HepG2 (cell line): ENCODE measurements around the gene SIX5. TPM values are rescaled to one million over a fixed set of nuclear protein-coding genes. Genes with fewer than 3 reads are reported as not detected.

Experiments
- ARNT2 ChIP-seq: sonication (generic); formaldehyde crosslinking; IDR thresholded peaks from 2 replicates; pipeline ENCODE4 v1.8.0; 2022; ENCODE audit warnings: mild to moderate bottlenecking, low read depth, missing genetic modification reagents, moderate library complexity
- MTA3 ChIP-seq: sonication (generic); formaldehyde crosslinking; IDR thresholded peaks from 2 replicates; pipeline ENCODE4 v1.4.0; 2020; ENCODE audit warnings: missing genetic modification reagents
- RBM22 ChIP-seq: fragments of 200-400 bp; formaldehyde crosslinking; optimal IDR thresholded peaks from 2 replicates; pipeline ENCODE3; 2017; ENCODE audit warnings: mild to moderate bottlenecking, low read length, moderate library complexity
- SMAD1 ChIP-seq: sonication (generic); formaldehyde crosslinking; IDR thresholded peaks from 2 replicates; pipeline ENCODE4 v1.4.0; 2020; ENCODE audit warnings: missing genetic modification reagents, low read depth, mild to moderate bottlenecking, borderline replicate concordance
- ZNF746 ChIP-seq: sonication (generic); formaldehyde crosslinking; IDR thresholded peaks from 2 replicates; pipeline ENCODE4 v1.8.0; 2022; ENCODE audit warnings: mild to moderate bottlenecking, missing genetic modification reagents
- ZNF839 ChIP-seq: sonication (generic); formaldehyde crosslinking; IDR thresholded peaks from 2 replicates; pipeline ENCODE4 v1.4.0; 2020; ENCODE audit warnings: missing genetic modification reagents, mild to moderate bottlenecking, borderline replicate concordance
- polyA plus RNA-seq, 8 experiments: library from polyadenylated mRNA; depleted of rRNA in 3 of 8; stranded (reverse) in 7 of 8; unstranded in 1 of 8; fragments of >200 nt; fragmentation: Illumina TruSeq in 4 of 8; extraction: Trizol in 4 of 8; gene quantifications; 2 replicates each; pipeline versions ENCODE4 v1.2.1 to v1.2.3, GENCODE V29; 2011 to 2016; ENCODE audit warnings: low read depth in 4 of 8, missing spikeins in 1 of 8, mixed read lengths in 1 of 8; ENCODE audit not compliant: insufficient read depth in 1 of 8
- total RNA-seq, 5 experiments: library from RNA; depleted of rRNA; stranded (reverse); fragments of >200 nt; fragmentation: Illumina TruSeq; extraction: Trizol; gene quantifications; 2 replicates each; pipeline ENCODE4 v1.2.3, GENCODE V29; 2016; ENCODE audit warnings: low read depth in 1 of 5
- TF ChIP-seq, protein P1 (sequence below): sonication (generic); formaldehyde crosslinking; IDR thresholded peaks from 2 replicates; pipeline ENCODE4 v1.5.0; 2020; ENCODE audit warnings: missing genetic modification reagents
- TF ChIP-seq, protein P2 (sequence below): sonication (generic); formaldehyde crosslinking; IDR thresholded peaks from 2 replicates; pipeline ENCODE4 v1.8.1; 2022; ENCODE audit warnings: mild to moderate bottlenecking, missing genetic modification reagents
- TF ChIP-seq, protein P3 (sequence below): sonication (generic); formaldehyde crosslinking; IDR thresholded peaks from 2 replicates; pipeline ENCODE4 v1.4.0; 2020; ENCODE audit warnings: missing genetic modification reagents, borderline replicate concordance
- TF ChIP-seq, protein P4 (sequence below): sonication (generic); formaldehyde crosslinking; IDR thresholded peaks from 2 replicates; pipeline ENCODE4 v1.8.0; 2022; ENCODE audit warnings: mild to moderate bottlenecking, missing genetic modification reagents; ENCODE audit not compliant: insufficient replicate concordance

The SIX5 gene
- total and polyA plus RNA-seq, 2 of the 13 experiments (the other 11 are each of a cell fraction or from before 2014, with no cell fraction given): 7.7 to 10.5 TPM

DNA sequence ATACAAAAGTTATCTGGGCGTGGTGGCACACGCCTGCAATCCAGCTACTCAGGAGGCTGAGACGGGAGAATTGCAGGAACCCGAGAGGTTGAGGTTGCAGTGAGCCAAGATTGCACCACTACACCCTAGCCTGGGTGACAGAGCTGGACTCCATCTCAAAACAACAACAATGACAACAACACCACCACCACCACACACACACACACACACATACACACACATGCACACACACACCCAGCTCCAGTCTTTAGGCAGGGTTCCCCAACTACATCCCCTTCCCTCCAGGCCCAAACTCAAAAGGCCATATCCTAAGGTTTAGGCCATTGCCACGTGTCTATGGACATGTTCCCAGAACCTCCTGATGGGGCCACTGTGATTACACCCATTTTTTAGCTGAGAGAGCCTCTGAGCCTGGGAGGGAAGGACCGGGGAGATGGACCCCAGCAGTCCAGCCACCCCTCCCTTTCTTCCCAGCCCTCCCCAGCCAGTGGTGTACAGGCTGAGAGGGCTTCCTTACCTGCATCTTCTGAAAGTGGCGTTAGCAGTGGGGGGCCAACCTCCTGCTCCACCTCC, 32.6 kb upstream of the SIX5 start (continued):
- TF ChIP-seq, protein P1, sequence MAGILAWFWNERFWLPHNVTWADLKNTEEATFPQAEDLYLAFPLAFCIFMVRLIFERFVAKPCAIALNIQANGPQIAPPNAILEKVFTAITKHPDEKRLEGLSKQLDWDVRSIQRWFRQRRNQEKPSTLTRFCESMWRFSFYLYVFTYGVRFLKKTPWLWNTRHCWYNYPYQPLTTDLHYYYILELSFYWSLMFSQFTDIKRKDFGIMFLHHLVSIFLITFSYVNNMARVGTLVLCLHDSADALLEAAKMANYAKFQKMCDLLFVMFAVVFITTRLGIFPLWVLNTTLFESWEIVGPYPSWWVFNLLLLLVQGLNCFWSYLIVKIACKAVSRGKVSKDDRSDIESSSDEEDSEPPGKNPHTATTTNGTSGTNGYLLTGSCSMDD (CRISPR knock-in tag): no peak
- TF ChIP-seq, protein P2, sequence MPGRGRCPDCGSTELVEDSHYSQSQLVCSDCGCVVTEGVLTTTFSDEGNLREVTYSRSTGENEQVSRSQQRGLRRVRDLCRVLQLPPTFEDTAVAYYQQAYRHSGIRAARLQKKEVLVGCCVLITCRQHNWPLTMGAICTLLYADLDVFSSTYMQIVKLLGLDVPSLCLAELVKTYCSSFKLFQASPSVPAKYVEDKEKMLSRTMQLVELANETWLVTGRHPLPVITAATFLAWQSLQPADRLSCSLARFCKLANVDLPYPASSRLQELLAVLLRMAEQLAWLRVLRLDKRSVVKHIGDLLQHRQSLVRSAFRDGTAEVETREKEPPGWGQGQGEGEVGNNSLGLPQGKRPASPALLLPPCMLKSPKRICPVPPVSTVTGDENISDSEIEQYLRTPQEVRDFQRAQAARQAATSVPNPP (CRISPR knock-in tag): no peak
- TF ChIP-seq RBM22: no peak
- no peak for TF ChIP-seq SMAD1 (CRISPR knock-in tag)
- TF ChIP-seq ZNF746 (CRISPR knock-in tag): no peak
- TF ChIP-seq MTA3 (CRISPR knock-in tag): no peak
- TF ChIP-seq, protein P3, sequence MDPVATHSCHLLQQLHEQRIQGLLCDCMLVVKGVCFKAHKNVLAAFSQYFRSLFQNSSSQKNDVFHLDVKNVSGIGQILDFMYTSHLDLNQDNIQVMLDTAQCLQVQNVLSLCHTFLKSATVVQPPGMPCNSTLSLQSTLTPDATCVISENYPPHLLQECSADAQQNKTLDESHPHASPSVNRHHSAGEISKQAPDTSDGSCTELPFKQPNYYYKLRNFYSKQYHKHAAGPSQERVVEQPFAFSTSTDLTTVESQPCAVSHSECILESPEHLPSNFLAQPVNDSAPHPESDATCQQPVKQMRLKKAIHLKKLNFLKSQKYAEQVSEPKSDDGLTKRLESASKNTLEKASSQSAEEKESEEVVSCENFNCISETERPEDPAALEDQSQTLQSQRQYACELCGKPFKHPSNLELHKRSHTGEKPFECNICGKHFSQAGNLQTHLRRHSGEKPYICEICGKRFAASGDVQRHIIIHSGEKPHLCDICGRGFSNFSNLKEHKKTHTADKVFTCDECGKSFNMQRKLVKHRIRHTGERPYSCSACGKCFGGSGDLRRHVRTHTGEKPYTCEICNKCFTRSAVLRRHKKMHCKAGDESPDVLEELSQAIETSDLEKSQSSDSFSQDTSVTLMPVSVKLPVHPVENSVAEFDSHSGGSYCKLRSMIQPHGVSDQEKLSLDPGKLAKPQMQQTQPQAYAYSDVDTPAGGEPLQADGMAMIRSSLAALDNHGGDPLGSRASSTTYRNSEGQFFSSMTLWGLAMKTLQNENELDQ (CRISPR knock-in tag): no peak
- no peak for TF ChIP-seq ZNF839 (CRISPR knock-in tag)
- TF ChIP-seq, protein P4, sequence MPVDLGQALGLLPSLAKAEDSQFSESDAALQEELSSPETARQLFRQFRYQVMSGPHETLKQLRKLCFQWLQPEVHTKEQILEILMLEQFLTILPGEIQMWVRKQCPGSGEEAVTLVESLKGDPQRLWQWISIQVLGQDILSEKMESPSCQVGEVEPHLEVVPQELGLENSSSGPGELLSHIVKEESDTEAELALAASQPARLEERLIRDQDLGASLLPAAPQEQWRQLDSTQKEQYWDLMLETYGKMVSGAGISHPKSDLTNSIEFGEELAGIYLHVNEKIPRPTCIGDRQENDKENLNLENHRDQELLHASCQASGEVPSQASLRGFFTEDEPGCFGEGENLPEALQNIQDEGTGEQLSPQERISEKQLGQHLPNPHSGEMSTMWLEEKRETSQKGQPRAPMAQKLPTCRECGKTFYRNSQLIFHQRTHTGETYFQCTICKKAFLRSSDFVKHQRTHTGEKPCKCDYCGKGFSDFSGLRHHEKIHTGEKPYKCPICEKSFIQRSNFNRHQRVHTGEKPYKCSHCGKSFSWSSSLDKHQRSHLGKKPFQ: no peak
- TF ChIP-seq ARNT2 (CRISPR knock-in tag): no peak
